Activated naive CD4-positive, alpha-beta T cell (primary cell): ENCODE measurements around the gene TBX5.
"Not testable (repeated sequence)": the region's sequence is repeated elsewhere in the genome, so short reads cannot be mapped to it uniquely, and the experiment has no call there.

Source experiments
- DNase-seq, 4 experiments: peaks; one replicate each; lab custom pipeline; 2025; lab: John Stamatoyannopoulos, UW

TBX5 gene

DNA sequence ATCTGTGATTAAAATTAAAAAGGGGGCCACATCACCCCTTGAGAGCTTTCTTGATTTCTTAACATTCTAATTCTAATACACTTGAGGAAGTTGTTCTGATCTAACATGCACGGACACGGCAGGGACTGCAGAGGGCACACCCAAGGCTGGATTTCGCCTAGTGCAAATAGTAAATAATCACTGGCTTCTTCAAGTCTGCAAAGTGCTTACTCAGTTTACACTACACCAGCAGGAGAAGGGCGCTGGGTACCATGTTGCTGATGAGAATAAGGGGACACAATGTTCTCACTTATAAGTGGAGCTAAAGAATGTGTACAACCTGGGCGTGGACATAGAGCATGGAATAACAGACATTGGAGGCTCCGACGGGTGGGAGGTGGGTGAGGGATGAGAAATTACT is 34.2 kb downstream of the TBX5 start:
- no peak for DNase-seq

DNA sequence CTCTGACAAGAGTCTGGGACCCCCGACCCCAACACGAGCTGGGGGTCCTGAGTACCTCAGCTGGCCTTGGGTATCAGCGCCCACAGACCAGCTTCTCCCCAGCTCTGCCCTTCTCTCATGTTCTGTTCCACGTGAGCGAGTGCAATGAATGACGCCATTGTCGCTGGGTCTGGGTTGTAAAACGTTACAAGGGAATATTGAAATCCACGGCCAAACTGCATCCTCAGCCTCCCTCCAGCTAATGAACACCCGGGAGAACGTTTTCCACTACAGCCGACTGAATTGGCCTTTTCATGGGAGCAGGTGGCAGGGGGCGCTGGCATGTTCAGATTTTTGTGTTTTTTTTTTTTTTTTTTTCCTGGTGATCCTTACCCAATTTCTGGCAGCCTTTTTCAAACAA is 34.7 kb downstream of the TBX5 start:
- DNase-seq: no peak

DNA sequence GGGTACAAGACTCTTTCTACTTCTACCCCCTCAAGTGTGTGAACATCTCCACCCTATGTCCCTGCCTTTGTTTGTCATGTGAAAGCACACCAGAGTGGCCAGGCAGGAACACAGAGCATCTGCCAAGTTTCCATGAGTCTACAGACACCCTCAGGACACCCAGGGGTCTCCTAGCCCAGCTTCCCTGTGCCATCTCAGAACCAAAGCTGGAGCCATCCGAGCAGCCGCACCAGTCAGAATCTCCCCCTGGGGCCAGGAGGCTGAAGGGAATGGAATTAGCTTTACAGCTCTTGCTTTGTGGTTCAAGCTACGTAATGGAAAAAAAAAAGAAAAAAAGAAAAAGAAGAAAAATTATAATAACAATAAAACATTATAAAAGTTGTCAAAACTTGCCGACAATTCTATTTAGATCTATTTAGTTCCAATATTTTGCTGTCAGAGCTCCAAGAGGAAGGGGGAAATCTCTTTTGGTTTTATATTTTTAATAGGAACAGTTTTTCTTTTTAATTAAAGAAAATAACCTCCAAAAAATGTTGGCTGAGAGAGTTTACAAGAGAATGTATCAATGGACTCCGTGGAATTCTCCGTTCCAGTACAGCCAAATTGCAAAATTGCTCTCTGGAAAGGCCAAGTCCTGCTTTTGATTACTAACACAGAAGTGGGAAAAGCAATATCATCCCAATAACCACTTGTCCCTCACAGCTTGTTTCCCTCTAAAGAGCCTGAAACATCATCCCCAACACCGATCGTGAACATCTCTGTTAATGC is 37.1 kb downstream of the TBX5 start:
- DNase-seq: no peak

DNA sequence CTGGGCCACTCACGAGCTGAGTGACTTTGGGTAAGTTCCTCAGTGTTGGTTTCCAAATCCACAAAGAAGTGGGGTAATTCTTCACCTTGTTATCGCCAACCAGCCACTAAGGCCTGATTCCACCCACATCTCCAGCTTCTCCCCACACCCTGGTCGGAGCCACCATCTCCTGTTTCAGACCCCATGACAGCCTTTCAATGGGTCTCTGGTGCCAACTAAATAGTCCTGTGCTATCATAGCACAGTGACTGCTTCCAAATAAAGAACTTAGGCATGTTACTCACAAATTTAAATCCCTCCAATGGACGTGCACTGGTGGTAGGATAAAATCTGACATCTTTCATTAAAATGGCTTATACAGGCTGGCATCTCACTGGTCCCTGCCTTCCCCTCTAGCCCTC is 44.0 kb downstream of the TBX5 start:
- DNase-seq: no peak

DNA sequence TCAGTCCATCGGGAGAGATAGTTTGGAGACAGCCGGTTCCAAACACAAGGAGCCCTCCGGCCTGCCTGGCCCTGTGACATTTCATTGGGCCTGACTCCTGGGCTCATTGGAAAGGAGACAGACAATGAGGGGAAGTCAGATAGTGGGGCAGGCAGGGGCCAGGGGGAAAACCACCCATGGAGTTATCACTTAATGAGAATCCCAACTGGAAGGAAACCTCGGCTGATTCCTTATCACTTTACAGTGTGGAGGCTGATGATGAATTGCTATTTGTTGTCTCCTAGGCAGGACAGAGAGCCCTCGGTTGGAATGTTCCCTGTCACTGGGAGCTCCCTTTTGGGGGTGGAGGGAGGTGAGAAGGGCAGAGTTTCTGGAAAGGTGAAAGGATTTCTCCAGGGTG is 44.4 kb downstream of the TBX5 start:
- DNase-seq: no peak

DNA sequence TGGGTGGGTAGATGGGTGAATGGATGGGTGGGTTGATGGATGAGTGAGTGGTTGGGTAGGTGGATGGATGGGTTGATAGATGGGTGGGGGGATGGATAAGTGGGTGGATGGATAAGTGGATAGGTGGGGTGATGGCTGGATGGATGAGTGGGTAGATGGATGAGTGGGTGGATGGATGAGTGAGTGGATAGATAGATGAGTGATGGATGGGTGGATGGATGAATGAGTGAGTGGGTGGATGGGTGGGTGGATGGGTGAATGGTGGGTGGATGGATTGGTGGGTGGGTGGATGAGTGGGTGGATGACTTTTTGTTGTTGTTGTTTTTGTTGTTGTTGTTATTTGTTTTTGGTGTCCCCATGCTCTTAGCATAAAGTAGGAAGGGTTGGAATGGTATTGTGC is 45.5 kb downstream of the TBX5 start:
- DNase-seq: no peak

DNA sequence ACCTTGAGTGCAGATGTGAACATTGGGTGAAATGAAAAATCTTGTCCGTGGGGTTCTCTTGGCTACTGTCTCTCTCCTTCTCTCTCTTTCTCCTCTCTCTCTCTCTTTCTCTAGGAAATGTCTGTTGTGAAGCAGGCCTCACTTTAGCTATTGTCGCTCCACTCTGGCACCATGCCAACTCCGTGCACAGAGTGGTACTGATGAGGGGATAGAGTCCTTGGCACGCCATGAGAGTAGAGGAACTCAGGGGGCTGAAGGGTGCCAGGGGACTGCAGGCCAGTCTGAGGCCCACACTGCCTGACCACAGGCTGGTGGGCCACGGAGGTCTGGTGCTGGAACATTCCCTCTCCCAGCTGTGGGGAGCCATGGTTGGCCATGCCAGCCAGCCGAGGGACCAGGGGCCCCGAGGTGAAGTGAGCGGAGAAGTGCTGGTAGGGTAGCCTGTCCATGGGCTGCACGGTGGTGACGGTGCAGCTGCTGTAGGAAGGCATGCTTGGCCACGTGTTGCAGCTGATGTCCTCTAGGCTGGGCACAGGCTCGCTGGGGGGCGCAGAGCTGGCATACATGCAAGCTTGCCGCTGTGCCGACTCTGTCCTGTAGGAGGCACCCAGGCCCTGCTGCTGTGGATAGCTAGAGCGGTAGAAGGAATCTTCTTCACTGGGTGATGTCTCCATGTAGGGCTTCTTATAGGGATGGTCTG is 50.4 kb downstream of the TBX5 start:
- DNase-seq: no peak

DNA sequence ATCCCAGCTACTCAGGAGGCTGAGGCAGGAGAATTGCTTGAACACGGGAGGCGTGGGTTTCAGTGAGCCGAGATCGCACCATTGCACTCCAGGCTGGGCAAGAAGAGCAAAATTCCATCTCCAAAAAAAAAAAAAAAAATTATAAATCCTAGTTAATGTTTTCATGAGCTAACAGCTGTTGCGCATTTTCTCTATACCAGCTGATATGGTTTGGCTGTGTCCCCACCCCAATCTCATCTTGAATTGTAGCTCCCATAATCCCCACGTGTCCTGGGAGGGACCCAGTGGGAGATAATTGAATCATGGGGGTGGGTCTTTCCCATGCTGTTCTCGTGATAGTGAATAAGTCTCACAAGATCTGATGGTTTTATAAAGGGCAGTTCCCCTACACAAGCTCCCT is 56.7 kb downstream of the TBX5 start:
- DNase-seq: not testable (repeated sequence)

DNA sequence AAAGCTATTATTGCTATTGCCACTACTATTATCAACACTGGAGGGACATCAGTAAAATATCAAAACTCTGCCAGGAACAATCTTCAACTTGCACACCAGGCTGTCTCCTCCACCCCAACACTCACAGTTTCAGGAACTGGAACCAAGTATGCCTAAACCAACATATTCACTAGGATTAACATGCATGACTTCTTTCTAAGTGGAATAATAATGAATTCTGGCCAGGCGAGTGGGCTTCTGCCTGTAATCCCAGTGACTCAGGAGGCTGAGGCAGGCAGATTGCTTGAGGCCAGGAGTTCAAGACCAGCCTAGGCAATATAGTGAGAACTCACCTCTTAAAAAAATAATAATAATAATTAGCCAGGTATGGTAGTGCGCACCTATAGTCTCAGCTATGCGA is 58.1 kb downstream of the TBX5 start:
- no peak for DNase-seq

DNA sequence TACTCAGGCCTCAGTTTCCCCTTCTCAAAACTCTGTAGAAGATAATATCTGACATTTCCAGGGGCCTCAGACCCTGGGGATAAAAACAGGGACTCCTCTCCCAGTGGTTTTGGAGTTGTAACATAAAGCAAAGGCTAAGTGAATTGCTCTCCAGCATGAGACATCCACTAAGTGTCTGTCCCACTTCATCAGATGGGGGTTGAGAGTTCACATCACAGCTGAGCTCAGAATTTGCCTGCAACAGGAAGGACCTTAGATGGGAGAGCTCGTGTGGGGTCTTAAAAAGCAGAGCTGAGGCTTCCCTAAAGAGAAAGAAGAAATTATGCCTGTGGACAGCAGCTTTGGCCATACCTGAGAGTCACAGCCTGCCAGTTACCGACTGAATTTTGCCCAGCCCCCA is 61.1 kb downstream of the TBX5 start:
- DNase-seq: no peak

DNA sequence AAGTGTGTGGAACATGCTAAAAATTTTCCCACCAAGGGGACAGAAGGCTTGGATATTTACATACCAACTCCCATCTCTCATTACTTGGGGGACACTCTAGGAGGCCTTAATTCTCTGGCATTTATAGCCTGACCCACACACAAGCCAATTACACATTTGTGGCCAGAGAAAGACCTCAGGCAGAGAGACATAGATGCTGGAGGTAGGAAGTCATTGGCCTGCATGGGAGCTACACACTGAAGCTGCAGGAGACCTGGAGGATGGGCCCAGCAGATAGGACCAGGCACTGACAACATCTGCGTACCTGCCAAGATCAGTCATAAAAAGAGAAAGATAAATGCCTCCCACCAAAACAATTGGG is 61.7 kb downstream of the TBX5 start:
- no peak for DNase-seq

DNA sequence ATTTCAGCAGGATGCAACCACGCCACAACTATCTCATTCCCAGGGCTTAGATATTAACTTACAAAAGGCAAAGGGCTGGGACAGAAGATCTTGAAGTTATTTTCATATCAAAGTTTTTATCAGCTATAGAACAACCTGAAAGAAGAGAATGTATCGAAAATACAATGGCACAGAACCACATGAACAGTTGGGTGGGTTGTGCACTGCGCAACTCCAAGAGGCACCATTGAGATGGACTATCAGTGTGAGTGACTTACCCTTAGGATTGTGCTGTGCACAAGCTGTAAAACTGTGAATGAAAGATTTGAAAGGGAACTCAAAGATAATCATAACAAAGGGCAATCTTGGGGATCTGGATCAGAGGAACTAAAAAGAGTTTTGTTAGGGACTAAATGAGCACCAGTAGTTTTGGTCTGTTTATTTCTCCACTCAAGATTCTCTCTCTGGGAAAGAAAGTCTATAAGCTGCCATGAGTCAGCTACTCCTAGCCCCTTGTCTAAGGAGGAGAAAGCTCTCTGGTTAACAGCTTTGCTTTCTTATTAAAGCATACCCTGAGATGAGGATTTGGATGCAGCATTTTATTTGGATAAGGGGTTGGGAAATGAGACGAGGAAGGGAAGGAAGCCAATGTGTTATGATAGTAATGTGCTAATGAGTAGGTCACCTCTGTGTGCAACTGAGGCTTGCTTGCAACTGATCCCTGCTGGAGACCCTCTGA is 62.2 kb downstream of the TBX5 start:
- no peak for DNase-seq

DNA sequence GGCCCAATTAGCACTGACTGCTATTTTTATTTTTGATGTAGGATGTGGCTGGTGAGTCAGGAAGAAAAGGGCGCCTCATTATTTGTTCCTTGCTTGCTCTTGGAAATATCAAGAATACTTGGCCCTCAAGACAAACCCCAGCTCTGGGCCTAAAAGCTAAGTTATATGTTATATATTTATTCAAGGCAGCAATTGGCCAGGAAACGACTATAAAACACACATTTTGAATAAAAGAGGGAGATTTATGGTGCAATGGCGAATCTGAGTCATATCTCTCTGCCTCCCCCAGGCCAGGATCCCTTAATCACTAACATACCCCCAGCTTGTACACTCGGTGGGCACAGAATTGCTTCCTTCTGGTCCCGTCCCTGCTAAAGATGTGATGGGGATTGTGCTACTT is 63.3 kb downstream of the TBX5 start:
- no peak for DNase-seq

DNA sequence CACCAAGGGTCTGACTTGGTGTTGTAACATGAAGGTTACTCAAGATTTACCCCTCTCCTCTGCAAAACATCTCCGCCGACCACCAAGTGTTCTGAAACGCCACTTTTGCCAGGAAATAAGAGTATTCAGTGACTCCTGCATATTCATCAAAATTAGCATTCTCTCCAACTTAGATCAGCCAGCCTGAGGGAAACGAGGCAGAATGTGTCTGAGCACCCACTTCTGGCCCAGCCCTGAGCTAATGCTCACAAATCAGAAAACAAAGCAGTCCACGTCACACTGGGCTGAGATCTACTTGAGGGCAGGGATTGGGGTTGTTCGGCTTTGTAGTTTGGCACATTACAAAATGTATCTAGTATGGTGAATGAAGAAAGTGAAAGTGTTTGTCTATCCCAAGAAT is 64.3 kb downstream of the TBX5 start:
- DNase-seq: no peak

DNA sequence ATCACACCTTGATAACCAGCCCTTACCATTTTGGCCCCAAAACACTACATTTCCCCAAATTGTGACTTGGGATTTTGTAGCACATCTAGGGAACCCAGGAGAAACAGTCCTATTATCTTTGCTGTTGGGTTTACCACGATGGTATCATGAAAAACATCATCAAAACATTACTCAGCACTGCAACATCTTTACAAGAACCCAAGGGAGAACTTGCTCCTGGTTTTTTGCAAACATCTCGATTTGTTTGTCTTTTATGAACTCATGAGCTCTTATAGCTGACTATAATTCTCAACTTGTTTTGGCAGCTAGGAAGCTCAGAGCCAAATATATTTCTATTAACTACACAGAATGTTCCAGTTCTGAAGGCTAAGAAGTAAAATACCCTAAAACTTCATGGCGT is 65.7 kb downstream of the TBX5 start:
- no peak for DNase-seq

DNA sequence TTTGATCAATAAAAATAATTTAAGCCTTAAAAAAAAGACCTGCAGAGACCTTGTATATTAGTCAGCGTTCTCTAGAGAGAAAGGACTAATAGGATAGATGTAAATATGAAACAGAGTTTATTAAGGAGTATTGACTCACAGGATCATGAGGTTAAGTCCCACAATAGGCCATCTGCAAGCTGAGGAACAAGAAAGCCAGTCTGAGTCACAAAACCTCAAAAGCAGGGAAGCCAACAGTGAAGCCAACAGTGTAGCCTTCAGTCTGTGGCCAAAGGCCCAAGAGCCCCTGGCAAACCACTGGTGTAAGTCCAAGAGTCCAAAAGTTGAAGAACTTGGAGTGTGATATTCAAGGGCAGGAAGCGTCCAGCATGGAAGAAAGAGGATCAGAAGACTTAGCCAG is 66.3 kb downstream of the TBX5 start:
- no peak for DNase-seq

DNA sequence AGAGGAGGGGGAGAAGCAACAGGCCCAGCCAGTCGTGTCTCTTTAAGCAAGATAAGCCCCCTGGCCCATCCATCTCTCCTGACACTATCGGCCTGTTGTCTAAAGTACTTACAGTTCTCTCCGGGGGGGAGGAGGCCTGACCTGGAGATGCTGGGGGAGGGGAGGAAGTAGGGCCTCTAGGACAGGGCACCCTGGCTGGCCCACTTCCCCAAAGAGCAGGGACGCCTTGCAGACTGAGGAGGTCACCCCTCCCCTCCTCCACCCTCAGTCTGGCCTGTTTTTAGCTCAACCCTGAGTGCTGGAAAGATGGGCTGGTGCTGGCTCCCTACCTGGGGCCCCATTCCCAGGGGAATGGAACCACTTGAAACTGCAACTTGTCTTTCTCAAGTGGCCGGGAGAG is 70.3 kb downstream of the TBX5 start:
- DNase-seq: no peak

DNA sequence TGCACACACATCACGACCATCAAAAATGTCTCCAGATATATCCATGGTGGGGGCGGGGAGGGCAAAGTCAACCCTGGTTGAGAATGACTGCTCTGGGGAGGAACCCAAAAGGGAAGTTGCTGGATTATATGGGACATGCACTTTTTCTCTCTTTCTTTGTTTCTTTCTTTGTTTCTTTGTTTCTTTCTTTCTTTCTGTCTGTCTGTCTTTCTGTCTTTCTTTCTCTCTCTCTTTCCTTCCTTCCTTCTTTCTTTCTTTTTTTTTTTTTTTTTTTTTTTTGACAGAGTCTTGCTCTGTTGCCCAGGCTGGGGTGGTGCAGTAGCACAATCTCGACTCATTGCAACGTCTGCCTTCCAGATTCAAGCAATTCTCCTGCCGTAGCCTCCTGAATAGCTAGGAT is 71.5 kb downstream of the TBX5 start:
- DNase-seq: no peak

DNA sequence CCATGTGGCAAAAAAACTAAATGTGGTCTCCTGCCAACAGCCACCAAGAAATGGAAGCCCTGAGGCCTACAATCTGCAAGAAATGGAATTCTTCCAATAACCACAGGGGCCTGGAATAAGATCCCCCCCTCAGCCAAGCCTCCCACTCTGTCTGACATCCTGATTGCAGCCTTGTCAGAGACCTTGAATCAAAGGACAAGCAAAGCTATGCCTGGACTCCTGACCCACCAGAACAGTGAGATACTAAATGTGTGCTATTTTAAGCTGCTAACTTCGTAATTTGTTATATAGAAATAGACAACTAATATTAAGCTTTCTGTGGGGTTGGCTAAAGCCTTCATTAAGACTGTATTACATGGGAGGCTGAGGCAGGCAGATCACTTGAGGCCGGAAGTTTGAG is 77.7 kb downstream of the TBX5 start:
- no peak for DNase-seq

DNA sequence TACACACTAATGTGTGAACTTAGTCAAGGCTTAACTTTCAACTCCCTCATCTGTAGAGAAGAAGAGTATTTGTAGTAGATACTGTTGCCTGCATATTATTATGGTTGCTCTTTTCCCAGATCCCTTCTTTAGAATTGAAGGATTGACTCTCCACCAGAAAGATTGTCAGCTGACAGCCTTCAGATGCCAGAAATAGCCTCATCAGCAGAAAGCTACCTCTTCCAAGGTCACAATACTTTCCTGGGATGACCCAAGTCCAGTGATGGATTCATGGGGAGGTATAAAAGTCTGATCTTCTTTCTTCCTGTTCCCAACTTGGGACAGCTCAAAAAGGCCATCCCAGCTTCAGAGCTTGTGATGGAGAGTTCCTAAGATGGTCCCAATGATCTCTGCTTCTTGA is 78.2 kb downstream of the TBX5 start:
- no peak for DNase-seq

DNA sequence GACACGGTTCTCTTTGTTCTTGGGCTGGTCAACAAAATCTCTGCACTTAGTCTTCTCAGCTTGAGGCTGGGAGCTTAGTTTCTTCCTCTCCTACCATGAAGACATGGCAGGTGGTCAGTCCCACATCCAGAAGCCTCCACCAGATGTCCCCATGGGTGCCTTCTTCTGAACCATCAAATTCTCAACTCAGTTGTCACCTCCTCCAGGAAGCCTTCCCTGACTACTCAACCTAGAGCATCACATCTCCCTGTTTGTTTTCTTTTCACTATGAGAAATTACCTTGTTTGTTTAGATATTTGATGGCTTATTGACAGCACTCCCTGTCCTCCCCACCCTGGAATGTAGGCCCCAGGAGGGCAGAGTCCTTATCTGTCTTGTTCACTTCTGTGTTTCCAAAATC is 84.4 kb downstream of the TBX5 start:
- no peak for DNase-seq

DNA sequence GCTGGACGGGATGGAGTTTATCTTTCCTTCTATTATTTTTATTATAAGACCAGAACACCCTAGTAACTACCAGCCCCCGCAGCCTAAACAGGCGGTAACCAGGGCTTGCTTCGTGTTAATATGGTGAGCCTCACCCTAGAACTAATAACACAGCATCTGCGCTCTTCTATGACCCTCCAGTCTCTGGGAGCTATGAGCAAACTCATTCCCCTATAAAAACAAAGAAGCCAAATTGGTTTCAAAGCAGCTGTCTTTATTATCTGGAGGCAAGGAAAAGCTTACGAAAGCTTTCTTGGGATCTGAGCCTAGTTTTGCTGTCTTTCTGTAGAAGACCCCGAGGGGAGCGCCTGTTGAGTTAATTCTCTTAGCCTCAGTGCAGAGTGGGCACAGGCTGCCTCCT is 85.0 kb downstream of the TBX5 start:
- no peak for DNase-seq

DNA sequence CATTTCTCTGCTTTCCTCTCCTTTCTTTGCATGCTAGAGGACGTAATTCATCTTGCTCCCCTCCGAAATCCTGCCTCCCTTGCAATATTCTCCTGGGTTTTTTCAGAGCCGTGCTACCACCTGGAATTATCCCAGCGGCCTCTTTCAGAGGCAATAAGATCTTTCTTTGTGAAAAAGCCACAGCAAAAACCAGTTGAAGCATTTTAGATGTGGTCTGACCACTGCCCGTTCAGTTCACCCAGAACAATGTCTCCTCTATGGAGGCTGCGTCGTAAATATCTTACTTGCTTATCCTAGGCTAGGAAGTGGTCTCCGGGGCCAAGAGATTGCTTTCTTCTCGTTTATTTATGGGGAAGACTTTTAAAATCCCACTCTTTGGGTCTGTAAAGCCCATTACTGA is 85.8 kb downstream of the TBX5 start:
- no peak for DNase-seq
